ENCODE measurements around the gene CCDC3.

Gene CCDC3

GRCh38 chr10:12924911-12925310, 76.6 kb downstream of the CCDC3 start:
- no peak overlapping the region for H3K27ac ChIP-seq
- no peak for TF ChIP-seq CTCF (conservative IDR thresholded peaks at IDR 0.05)

GRCh38 chr10:12922117-12922900, 79.2 kb downstream of the CCDC3 start:
- no peak overlapping the region for H3K27ac ChIP-seq
- no peak for TF ChIP-seq CTCF (conservative IDR thresholded peaks at IDR 0.05)

GRCh38 chr10:12921163-12921562, 80.3 kb downstream of the CCDC3 start:
- H3K27ac ChIP-seq: no peak overlapping the region
- TF ChIP-seq CTCF (conservative IDR thresholded peaks at IDR 0.05): no peak

GRCh38 chr10:12919574-12919973, 81.9 kb downstream of the CCDC3 start:
- TF ChIP-seq CTCF (conservative IDR thresholded peaks at IDR 0.05): no peak

GRCh38 chr10:12916587-12916986, 84.9 kb downstream of the CCDC3 start:
- H3K27ac ChIP-seq: no peak overlapping the region
- no peak for TF ChIP-seq CTCF (conservative IDR thresholded peaks at IDR 0.05)

More at GRCh38 chr10:12919574-12919973, 81.9 kb downstream of the CCDC3 start:
- H3K27ac ChIP-seq: no peak overlapping the region

- TF ChIP-seq CTCF (conservative IDR thresholded peaks at IDR 0.05): no peak
- no peak overlapping the region for H3K27ac ChIP-seq
Observed at GRCh38 chr10:12915637-12916168, 85.8 kb downstream of the CCDC3 start.

- no peak overlapping the region for H3K27ac ChIP-seq
Observed at GRCh38 chr10:12914111-12914510, 87.4 kb downstream of the CCDC3 start.

More at GRCh38 chr10:12914111-12914510, 87.4 kb downstream of the CCDC3 start:
- no peak for TF ChIP-seq CTCF (conservative IDR thresholded peaks at IDR 0.05)

Measured in VCaP (cell line).